BJ (cell line): ENCODE measurements around the gene KIAA1614. TPM values are rescaled to one million over a fixed set of nuclear protein-coding genes. Genes with fewer than 3 reads are reported as not detected.

Experiments used
- CTCF ChIA-PET: fragments of 350-600 bp; formaldehyde crosslinking; extraction: SDS; loops from one replicate; lab custom pipeline; 2021; ENCODE audit warnings: antibody characterized with exemption, inconsistent platforms; lab: Yijun Ruan, JAX
- POLR2A ChIA-PET: fragments of 300-600 bp; sonication (Branson Sonifier 250); formaldehyde crosslinking; extraction: SDS; loops from one replicate; lab custom pipeline; 2021; ENCODE audit warnings: antibody characterized with exemption; lab: Charles Lee
- DNase-seq: peaks from one replicate; pipeline ENCODE4 v3.0.0-alpha.2; 2011; ENCODE audit warnings: low read depth
- H3K27me3 ChIP-seq: 2 replicates; pipeline ENCODE4 v1.6.0; 2011; ENCODE audit warnings: low read length; ENCODE audit not compliant: control insufficient read depth, insufficient read depth
- H3K36me3 ChIP-seq: 2 replicates; pipeline ENCODE4 v1.5.1; 2011; ENCODE audit warnings: low read length; ENCODE audit not compliant: control insufficient read depth, insufficient read depth
- H3K4me3 ChIP-seq: 2 replicates; pipeline ENCODE4 v1.5.1; 2011; ENCODE audit warnings: low read depth, mild to moderate bottlenecking, control low read depth, low read length
- polyA plus RNA-seq: library from polyadenylated mRNA; depleted of rRNA; stranded (reverse); fragments of >200 nt; gene quantifications from 2 replicates; pipeline ENCODE4 v1.2.3, GENCODE V29; 2011
- TF ChIP-seq, protein P1 (sequence below): IDR thresholded peaks from 2 replicates; pipeline ENCODE4 v1.5.1; 2011; ENCODE audit warnings: low read depth, mild to moderate bottlenecking, control low read depth, inconsistent platforms, low read length, moderate library complexity; ENCODE audit not compliant: insufficient read depth

The KIAA1614 gene
- polyA plus RNA-seq, 1 experiment = 7.3 TPM

DNA sequence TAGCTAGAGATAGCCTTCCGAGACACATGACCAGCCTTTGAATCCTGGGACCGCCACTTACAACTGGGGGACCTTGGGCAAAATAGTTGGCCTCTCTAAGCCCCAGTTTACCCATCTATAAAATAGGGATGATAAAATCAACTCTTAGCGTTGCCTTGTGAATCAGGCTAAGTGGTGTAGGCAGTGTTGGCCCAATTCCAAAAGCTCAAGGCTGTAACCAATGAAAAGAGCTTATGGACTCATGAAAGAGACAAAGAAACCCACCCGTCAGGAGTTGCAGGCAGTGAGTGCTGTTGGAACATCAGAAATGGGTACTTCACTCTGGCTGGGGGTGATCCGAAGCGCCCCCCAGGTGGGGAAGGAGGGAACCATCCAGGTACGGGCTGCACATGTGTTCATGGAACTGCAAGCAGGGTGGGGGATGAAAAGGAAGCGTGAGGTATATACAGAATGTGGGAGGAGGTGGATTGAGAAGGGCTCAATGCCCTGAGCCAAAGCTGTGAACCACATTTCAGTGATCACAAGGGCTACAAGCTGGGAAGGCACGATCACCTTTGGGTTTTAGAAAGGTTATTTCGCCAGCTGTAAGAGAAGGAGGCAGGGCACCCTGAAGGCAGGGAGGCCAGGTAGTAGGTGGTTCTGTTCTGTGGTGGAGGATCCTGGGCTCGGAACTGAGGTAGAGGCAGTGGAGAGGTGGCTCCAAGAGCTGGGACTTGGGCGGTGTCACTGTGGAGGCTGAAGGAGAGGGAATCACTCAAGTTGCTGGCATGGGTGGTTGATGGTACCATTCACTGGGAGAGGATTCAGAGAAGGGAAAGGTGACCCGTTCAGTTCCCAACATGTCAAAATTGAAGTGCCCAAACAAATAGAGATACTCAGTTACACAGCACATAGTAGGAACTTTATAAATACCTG, 11.4 kb upstream of the KIAA1614 start:
- ChIA-PET CTCF (interaction anchor here (0.7 to 1.0 kb wide), 4 partner anchors 13 to 265 kb away, joined by 3 to 4 read pairs (median 3); no protein-coding TSS in a partner anchor), POLR2A (no interaction called here)
- H3K4me3 ChIP-seq = no peak overlapping the region
- no peaks in the 10 kb centered on the region for H3K36me3 ChIP-seq
- H3K27me3 ChIP-seq = no peaks in the 10 kb centered on the region; the same call in 1 of the 2 replicates
- DNase-seq = no peak
- TF ChIP-seq, protein P1, sequence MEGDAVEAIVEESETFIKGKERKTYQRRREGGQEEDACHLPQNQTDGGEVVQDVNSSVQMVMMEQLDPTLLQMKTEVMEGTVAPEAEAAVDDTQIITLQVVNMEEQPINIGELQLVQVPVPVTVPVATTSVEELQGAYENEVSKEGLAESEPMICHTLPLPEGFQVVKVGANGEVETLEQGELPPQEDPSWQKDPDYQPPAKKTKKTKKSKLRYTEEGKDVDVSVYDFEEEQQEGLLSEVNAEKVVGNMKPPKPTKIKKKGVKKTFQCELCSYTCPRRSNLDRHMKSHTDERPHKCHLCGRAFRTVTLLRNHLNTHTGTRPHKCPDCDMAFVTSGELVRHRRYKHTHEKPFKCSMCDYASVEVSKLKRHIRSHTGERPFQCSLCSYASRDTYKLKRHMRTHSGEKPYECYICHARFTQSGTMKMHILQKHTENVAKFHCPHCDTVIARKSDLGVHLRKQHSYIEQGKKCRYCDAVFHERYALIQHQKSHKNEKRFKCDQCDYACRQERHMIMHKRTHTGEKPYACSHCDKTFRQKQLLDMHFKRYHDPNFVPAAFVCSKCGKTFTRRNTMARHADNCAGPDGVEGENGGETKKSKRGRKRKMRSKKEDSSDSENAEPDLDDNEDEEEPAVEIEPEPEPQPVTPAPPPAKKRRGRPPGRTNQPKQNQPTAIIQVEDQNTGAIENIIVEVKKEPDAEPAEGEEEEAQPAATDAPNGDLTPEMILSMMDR = no peak

DNA sequence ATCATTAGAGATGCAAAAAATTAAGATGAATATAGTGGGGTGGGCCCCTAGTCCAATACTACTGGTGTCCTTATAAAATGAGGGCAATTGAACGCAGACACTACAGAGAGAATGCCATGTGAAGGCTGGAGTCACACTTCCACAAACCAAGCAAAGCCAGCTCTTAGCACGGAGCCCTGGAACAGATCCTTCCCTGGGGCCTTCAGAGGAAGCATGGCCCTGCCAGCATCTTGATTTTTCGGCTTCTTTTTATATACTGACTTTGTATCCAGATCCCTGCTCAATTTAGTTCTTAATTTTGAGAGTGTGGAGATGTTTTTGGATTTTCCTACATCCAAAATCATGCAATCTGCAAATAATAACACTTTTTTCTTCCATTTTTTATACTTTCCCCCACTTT, 10.2 kb upstream of the KIAA1614 start:
- TF ChIP-seq, protein P1 = no peak
- H3K4me3 ChIP-seq = no peak overlapping the region
- no peaks in the 10 kb centered on the region; the same call in 1 of the 2 replicates for H3K27me3 ChIP-seq
- no peaks in the 10 kb centered on the region for H3K36me3 ChIP-seq
- ChIA-PET CTCF (no interaction called here), POLR2A (no interaction called here)
- no peak for DNase-seq

DNA sequence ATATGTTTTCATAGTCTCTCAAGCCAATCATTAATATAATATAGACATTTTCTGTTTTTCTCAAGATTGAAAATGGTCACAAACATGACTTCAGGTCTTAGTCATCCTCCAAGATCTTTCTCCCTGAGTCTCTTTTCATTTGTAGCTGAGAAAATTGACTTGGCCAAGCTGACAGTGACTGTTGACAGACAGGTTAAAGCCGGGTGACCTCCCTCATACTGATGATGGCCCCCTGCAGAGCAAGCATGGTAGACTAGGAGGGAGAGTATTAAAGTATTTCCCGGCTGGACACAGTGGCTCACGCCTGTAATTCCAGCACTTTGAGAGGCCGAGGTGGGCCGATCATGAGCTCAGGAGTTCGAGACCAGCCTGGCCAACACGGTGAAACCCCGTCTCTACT, 6.8 kb upstream of the KIAA1614 start:
- DNase-seq = no peak
- CTCF ChIA-PET = interaction anchor here (0.6 to 1.8 kb wide), 3 partner anchors 8 to 24 kb away, joined by 3 read pairs; no protein-coding TSS in a partner anchor
- TF ChIP-seq, protein P1 = no peak
- Histone ChIP-seq H3K4me3 (no peak overlapping the region), H3K36me3 (no peaks in the 10 kb centered on the region), H3K27me3 (no peaks in the 10 kb centered on the region)
- POLR2A ChIA-PET = no interaction called here

DNA sequence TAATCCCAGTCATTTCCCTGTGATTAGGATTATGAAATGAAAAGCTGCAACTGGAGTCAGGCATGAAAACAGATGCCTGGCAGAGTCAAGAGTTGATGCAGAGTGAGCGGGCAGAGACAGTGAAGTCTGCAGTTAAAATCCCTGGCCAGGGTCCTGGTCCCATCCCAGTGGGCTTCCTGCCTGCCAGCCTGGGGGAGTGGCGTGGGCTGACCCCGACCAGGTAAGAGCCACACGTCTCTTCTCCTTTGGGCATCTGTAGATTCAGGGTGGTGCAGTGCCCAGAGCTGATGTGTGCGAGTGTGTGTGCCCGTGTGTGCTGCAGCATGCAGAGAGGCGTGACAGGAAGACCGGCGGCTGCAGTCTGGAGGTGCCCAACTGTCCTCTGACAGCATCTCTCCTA, 6.2 kb upstream of the KIAA1614 start:
- ChIA-PET POLR2A (no interaction called here), CTCF (interaction anchor here (0.6 to 1.8 kb wide), 3 partner anchors 9 to 393 kb away, joined by 3 read pairs; no protein-coding TSS in a partner anchor)

More for the DNA sequence above, 6.2 kb upstream of the KIAA1614 start:
- H3K36me3 ChIP-seq = no peaks in the 10 kb centered on the region
- TF ChIP-seq, protein P1 = no peak
- no peak overlapping the region for H3K4me3 ChIP-seq
- no peaks in the 10 kb centered on the region for H3K27me3 ChIP-seq
- DNase-seq = no peak
